HT-29 (cell line): ENCODE measurements around the gene STIM1. TPM values are rescaled to one million over a fixed set of nuclear protein-coding genes. Genes with fewer than 3 reads are reported as not detected.
A peak's percentile ranks its signal among the peaks of the same experiment; 100 is the strongest.
"Not testable (repeated sequence)": the region's sequence is repeated elsewhere in the genome, so short reads cannot be mapped to it uniquely, and the experiment has no call there.

Experiments used
- DNase-seq: peaks from one replicate; pipeline ENCODE4 v3.0.0-alpha.2; 2015; ENCODE audit warnings: low spot score
- total RNA-seq: library from RNA; depleted of rRNA; stranded (reverse); fragments of >200 nt; shearing (Covaris generic); gene quantifications from 2 replicates; pipeline ENCODE4 v1.2.3, GENCODE V29; 2014; rRNA removed

STIM1 gene
- total RNA-seq: 28.3 and 29.4 TPM in 2 replicates

- DNase-seq: peak; percentile 98
These were observed at the start of gene STIM1 for GRCh38 chr11:3854977-3855807. Gene STIM1 (plus strand): TSS chr11:3855664. CDS start chr11:3856271, 607 bp downstream.

- DNase-seq: peak; percentile 95
These were observed 47.3 kb upstream of the STIM1 start, which contains the start of gene PGAP2 for GRCh38 chr11:3807909-3808860. Gene PGAP2 (plus strand): TSS chr11:3808560. CDS start chr11:3811260, 2,700 bp downstream.

- DNase-seq: peak; percentile 90
These were observed 46.4 kb upstream of the STIM1 start for GRCh38 chr11:3808861-3809623.

- DNase-seq: no peak
These were observed 45.9 kb upstream of the STIM1 start for GRCh38 chr11:3809624-3809928.

- DNase-seq: no peak
These were observed 45.0 kb upstream of the STIM1 start for GRCh38 chr11:3810446-3810845.

GRCh38 chr11:3810951-3811350 is 44.5 kb upstream of the STIM1 start:
- DNase-seq: no peak

GRCh38 chr11:3814832-3815231 is 40.6 kb upstream of the STIM1 start:
- not testable (repeated sequence) for DNase-seq

- DNase-seq: no peak
These were observed 39.6 kb upstream of the STIM1 start for GRCh38 chr11:3815845-3816244.

- DNase-seq: peak; percentile 57
These were observed 38.8 kb upstream of the STIM1 start for GRCh38 chr11:3816673-3817072.

- no peak for DNase-seq
These were observed 38.2 kb upstream of the STIM1 start for GRCh38 chr11:3817181-3817800.

- DNase-seq: no peak
These were observed 34.5 kb upstream of the STIM1 start for GRCh38 chr11:3820971-3821370.

GRCh38 chr11:3822312-3822711 is 33.2 kb upstream of the STIM1 start:
- no peak for DNase-seq

GRCh38 chr11:3823303-3823702 is 32.2 kb upstream of the STIM1 start:
- DNase-seq: no peak

- DNase-seq: no peak
These were observed 31.5 kb upstream of the STIM1 start for GRCh38 chr11:3823762-3824506.

GRCh38 chr11:3824714-3825472 is 30.6 kb upstream of the STIM1 start:
- DNase-seq: peak; percentile 86

GRCh38 chr11:3825473-3826154 is 29.9 kb upstream of the STIM1 start:
- no peak for DNase-seq

GRCh38 chr11:3826721-3827120 is 28.7 kb upstream of the STIM1 start:
- no peak for DNase-seq

- DNase-seq: no peak
These were observed 27.9 kb upstream of the STIM1 start for GRCh38 chr11:3827434-3828186.
